HCT116 (cell line): ENCODE data around the gene STOML3. TPM values are rescaled to one million over a fixed set of nuclear protein-coding genes. Genes with fewer than 3 reads are reported as not detected.

Experiments used
- ATAC-seq: fragments of 200-7000 bp; cut with Tn5 transposase; 2 replicates; pipeline ENCODE4 v1.9.1; 2020; ENCODE audit warnings: mild to moderate bottlenecking, moderate library complexity
- BruUV-seq: library from RNA; stranded (reverse); fragments of 400-500 nt; replicated peaks from 2 replicates; lab custom pipeline; 2021; lab: Mats Ljungman, UMichigan
- CTCF ChIA-PET: fragments of 300-600 bp; sonication (Branson Sonifier 250); formaldehyde crosslinking; loops from one replicate; lab custom pipeline; 2021; ENCODE audit warnings: antibody characterized with exemption; lab: Charles Lee
- POLR2A ChIA-PET: fragments of 300-600, 350-600 bp; sonication (Branson Sonifier 250); formaldehyde crosslinking; loops from one replicate; lab custom pipeline; 2021; ENCODE audit warnings: antibody characterized with exemption; lab: Charles Lee
- RAD21 ChIA-PET, 2 experiments: fragments of 300-600 bp; sonication (Branson Sonifier 250); formaldehyde crosslinking; loops; one replicate each; lab custom pipeline; 2023; ENCODE audit warnings: low total read pairs in 2 of 2; ENCODE audit not compliant: uncharacterized antibody in 2 of 2, unreplicated experiment in 2 of 2, low non-redundant PET in 1 of 2; lab: Charles Lee
- DNase-seq: peaks from one replicate; pipeline ENCODE4 v3.0.0-alpha.2; 2010; ENCODE audit warnings: low read depth, low spot score
- H2AFZ ChIP-seq: fragments of 200-600 bp; shearing (Covaris generic), sonication (generic); 2 replicates; pipeline ENCODE4 v1.6.1; 2017; ENCODE audit warnings: low read depth, mixed run types, mixed read lengths, antibody characterized with exemption, low read length; ENCODE audit not compliant: poor library complexity, severe bottlenecking
- H3K27ac ChIP-seq: 2 replicates; pipeline ENCODE4 v1.5.1; 2012; ENCODE audit warnings: low read depth, low read length
- H3K27me3 ChIP-seq: fragments of 200-600 bp; sonication (generic); 2 replicates; pipeline ENCODE4 v1.6.1; 2016; ENCODE audit warnings: mixed run types, low read length, mixed read lengths; ENCODE audit not compliant: insufficient read depth
- H3K36me3 ChIP-seq, 2 experiments: fragments of 200-500 bp in 1 of 2; fragments of 200-600 bp in 1 of 2; sonication (Bioruptor generic) in 1 of 2; sonication (generic) in 1 of 2; 2 replicates each; pipeline versions ENCODE4 v1.5.1 to v1.6.1; 2014 to 2016; ENCODE audit warnings: low read length in 2 of 2, inconsistent platforms in 1 of 2, mixed read lengths in 1 of 2, mixed run types in 1 of 2; ENCODE audit not compliant: insufficient read depth in 2 of 2, control insufficient read depth in 1 of 2
- H3K4me1 ChIP-seq, 2 experiments: fragments of 200-600 bp in 1 of 2; sonication (generic) in 1 of 2; 2 replicates each; pipeline versions ENCODE4 v1.5.1 to v1.6.1; 2012 to 2017; ENCODE audit warnings: low read length in 2 of 2, inconsistent platforms in 1 of 2, mild to moderate bottlenecking in 1 of 2, mixed read lengths in 1 of 2, mixed run types in 1 of 2, moderate library complexity in 1 of 2; ENCODE audit not compliant: insufficient read depth in 2 of 2, control insufficient read depth in 1 of 2
- H3K4me2 ChIP-seq: fragments of 200-600 bp; sonication (generic); 2 replicates; pipeline ENCODE4 v1.6.1; 2017; ENCODE audit warnings: mixed run types, low read length, mixed read lengths
- H3K4me3 ChIP-seq, 2 experiments: fragments of 200-600 bp in 1 of 2; sonication (generic) in 1 of 2; replicated peaks in 1 of 2; 2 replicates each; pipeline ENCODE4 v1.5.1; 2011 to 2016; ENCODE audit warnings: low read length in 2 of 2, control low read depth in 1 of 2, low read depth in 1 of 2, mild to moderate bottlenecking in 1 of 2, mixed read lengths in 1 of 2, mixed run types in 1 of 2
- H3K79me2 ChIP-seq: fragments of 200-600 bp; sonication (generic); 2 replicates; pipeline ENCODE4 v1.6.1; 2017; ENCODE audit warnings: mild to moderate bottlenecking, mixed run types, low read length, moderate library complexity, mixed read lengths; ENCODE audit not compliant: insufficient read depth
- H3K9ac ChIP-seq: fragments of 200-600 bp; sonication (generic); 2 replicates; pipeline ENCODE4 v1.6.1; 2016; ENCODE audit warnings: low read length, mixed read lengths
- H3K9me2 ChIP-seq: fragments of 200-600 bp; sonication (generic), shearing (Covaris generic); 2 replicates; pipeline ENCODE4 v1.6.1; 2017; ENCODE audit warnings: mixed run types, mild to moderate bottlenecking, moderate library complexity; ENCODE audit not compliant: insufficient read depth
- H3K9me3 ChIP-seq, 2 experiments: fragments of 200-500 bp in 1 of 2; fragments of 200-600 bp in 1 of 2; sonication (Bioruptor generic) in 1 of 2; sonication (generic) in 1 of 2; 2 replicates each; pipeline ENCODE4 v1.6.1; 2014 to 2017; ENCODE audit warnings: low read length in 2 of 2, mixed read lengths in 2 of 2, inconsistent platforms in 1 of 2, low read depth in 1 of 2, mild to moderate bottlenecking in 1 of 2, mixed run types in 1 of 2, moderate library complexity in 1 of 2; ENCODE audit not compliant: control insufficient read depth in 1 of 2, insufficient read depth in 1 of 2
- H4K20me1 ChIP-seq: fragments of 200-600 bp; sonication (generic), shearing (Covaris generic); 2 replicates; pipeline ENCODE4 v1.6.1; 2017; ENCODE audit warnings: mixed run types, mild to moderate bottlenecking, moderate library complexity; ENCODE audit not compliant: insufficient read depth
- CBX3 ChIP-seq: IDR thresholded peaks from 2 replicates; pipeline ENCODE4 v1.6.1; 2012; ENCODE audit warnings: low read depth
- CEBPB ChIP-seq: IDR thresholded peaks from 2 replicates; pipeline ENCODE4 v1.6.1; 2012; ENCODE audit warnings: low read depth
- EZH2phosphoT487 ChIP-seq: fragments of 200-600 bp; IDR thresholded peaks from 2 replicates; pipeline ENCODE4 v1.6.1; 2018; ENCODE audit warnings: antibody characterized with exemption, borderline replicate concordance
- JUND ChIP-seq: IDR thresholded peaks from 2 replicates; pipeline ENCODE4 v1.6.1; 2012
- MAX ChIP-seq: IDR thresholded peaks from 2 replicates; pipeline ENCODE4 v1.6.1; 2012
- RAD21 ChIP-seq: IDR thresholded peaks from 2 replicates; pipeline ENCODE4 v1.6.1; 2012; ENCODE audit warnings: low read depth, mild to moderate bottlenecking
- REST ChIP-seq: IDR thresholded peaks from 2 replicates; pipeline ENCODE4 v1.6.1; 2012; ENCODE audit warnings: low read depth
- SIN3A ChIP-seq: IDR thresholded peaks from 2 replicates; pipeline ENCODE4 v1.6.1; 2012; ENCODE audit warnings: low read depth
- SP1 ChIP-seq: IDR thresholded peaks from 2 replicates; pipeline ENCODE4 v1.6.1; 2012; ENCODE audit warnings: low read depth
- YY1 ChIP-seq: IDR thresholded peaks from 2 replicates; pipeline ENCODE4 v1.6.1; 2011; ENCODE audit warnings: low read length, low read depth, moderate library complexity, mild to moderate bottlenecking; ENCODE audit not compliant: insufficient replicate concordance; ENCODE audit errors: extremely low read depth
- ZBTB33 ChIP-seq: IDR thresholded peaks from 2 replicates; pipeline ENCODE4 v1.6.1; 2011; ENCODE audit warnings: mild to moderate bottlenecking, low read length, moderate library complexity; ENCODE audit not compliant: insufficient replicate concordance; ENCODE audit errors: extremely low read depth
- intact Hi-C: fragments of 100-400 bp; cut with micrococcal nuclease; formaldehyde crosslinking; loops from 2 replicates; pipeline ENCODE4 v1.10.0; 2022
- total RNA-seq: library from RNA; stranded (reverse); gene quantifications from one replicate; pipeline ENCODE4 v1.2.1, GENCODE V29; 2021; ENCODE audit not compliant: unreplicated experiment

The STOML3 gene
- total RNA-seq, 1 experiment from 2014 or later: not detected

- peaks cover 34% of the 10 kb centered on the region for H3K27me3 ChIP-seq
- no peak overlapping the region for H3K9ac ChIP-seq
- intact Hi-C loops: no loop called here
- no peak for ATAC-seq
- POLR2A ChIA-PET: no interaction called here
- no peak overlapping the region for H3K4me3 ChIP-seq
- no peaks in the 10 kb centered on the region for H3K9me2 ChIP-seq
- H3K79me2 ChIP-seq: no peaks in the 10 kb centered on the region
- no peak for TF ChIP-seq RAD21
- TF ChIP-seq, all 23 proteins: peak for 0
- no peak for DNase-seq
- H3K4me2 ChIP-seq: no peak overlapping the region
- H3K27ac ChIP-seq: no peak overlapping the region
- H4K20me1 ChIP-seq: no peaks in the 10 kb centered on the region
- no peaks in the 10 kb centered on the region for H3K4me1 ChIP-seq
- no peak overlapping the region for H2AFZ ChIP-seq
- H3K36me3 ChIP-seq: no peaks in the 10 kb centered on the region
- RAD21 ChIA-PET: no interaction called here
- CTCF ChIA-PET: interaction anchor here (1.2 kb wide), 1 partner anchor 690 kb away, joined by 3 read pairs; no protein-coding TSS in a partner anchor
- no TSS peak for BruUV-seq
- no peaks in the 10 kb centered on the region for H3K9me3 ChIP-seq
Measured at GRCh38 chr13:38922170-38922569, 68.5 kb downstream of the STOML3 start.

GRCh38 chr13:38921081-38921480, 69.5 kb downstream of the STOML3 start:
- TF ChIP-seq CEBPB: no peak
- TF ChIP-seq EZH2phosphoT487: no peak
- TF ChIP-seq ZBTB33: no peak
- no peak for TF ChIP-seq JUND
- no peak for TF ChIP-seq SIN3A
- no peak for TF ChIP-seq REST
- no peak for TF ChIP-seq SP1
- no peak for TF ChIP-seq MAX
- TF ChIP-seq CBX3: no peak
- no peak for TF ChIP-seq YY1
- TF ChIP-seq, all 23 proteins: peak for 0
- Histone ChIP-seq H3K4me3 (no peak overlapping the region), H3K27me3 (peaks cover 28% of the 10 kb centered on the region), H3K4me2 (no peak overlapping the region), H3K9me3 (no peaks in the 10 kb centered on the region), H3K36me3 (no peaks in the 10 kb centered on the region), H3K9me2 (no peaks in the 10 kb centered on the region), H3K79me2 (no peaks in the 10 kb centered on the region), H3K9ac (no peak overlapping the region), H3K4me1 (no peaks in the 10 kb centered on the region), H4K20me1 (no peaks in the 10 kb centered on the region), H3K27ac (no peak overlapping the region), H2AFZ (no peak overlapping the region)
- intact Hi-C loops: no loop called here
- ChIA-PET CTCF (no interaction called here), RAD21 (no interaction called here), POLR2A (no interaction called here)
- no peak for ATAC-seq
- BruUV-seq: no TSS peak
- DNase-seq: no peak
